HG03066 (cell line): ENCODE data around the gene POMZP3.
"Not testable (repeated sequence)": the region's sequence is repeated elsewhere in the genome, so short reads cannot be mapped to it uniquely, and the experiment has no call there.

ENCODE experiments used
- ATAC-seq: cut with Tn5 transposase; IDR thresholded peaks from one replicate; pipeline ENCODE4 v1.9.1; 2021; ENCODE audit warnings: low read depth; ENCODE audit not compliant: unreplicated experiment

Gene POMZP3

DNA sequence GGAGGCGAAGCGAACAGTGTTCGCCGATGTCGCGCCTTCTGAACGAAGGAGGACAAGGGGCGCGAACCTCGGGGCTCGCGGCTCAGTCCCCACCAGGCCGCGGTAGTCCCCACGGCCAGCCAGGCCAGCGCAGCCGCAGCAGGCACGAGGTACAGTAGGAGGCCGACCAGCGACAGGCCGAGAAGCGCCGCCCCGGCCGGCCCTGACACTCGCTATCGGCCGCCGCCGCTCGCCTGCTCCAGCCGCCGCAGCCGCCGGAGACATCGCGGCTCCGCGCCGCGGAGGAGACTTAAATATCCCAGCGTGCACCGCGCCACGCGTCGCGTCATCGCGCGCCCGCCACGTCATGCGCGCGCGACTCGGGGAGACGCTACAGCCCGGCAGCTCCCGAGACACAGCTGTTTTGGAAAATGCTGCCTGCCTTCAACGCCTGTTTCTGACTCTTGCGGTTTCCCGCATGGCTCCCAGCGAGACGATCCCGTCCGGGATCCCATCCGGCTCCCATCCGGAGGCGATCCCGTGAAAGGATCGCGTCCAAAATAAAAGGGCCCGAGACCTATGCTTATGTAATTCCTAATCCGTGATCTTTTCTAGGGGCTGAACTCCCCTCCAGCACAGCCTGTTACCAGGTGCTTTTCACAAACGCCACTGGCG, at the start of gene POMZP3:
Gene POMZP3, minus strand, starts transcription at position 291 of the 654 bp plus-strand sequence. CDS start 1,215 bp downstream, outside the sequence.
- peak; percentile 82 for ATAC-seq

DNA sequence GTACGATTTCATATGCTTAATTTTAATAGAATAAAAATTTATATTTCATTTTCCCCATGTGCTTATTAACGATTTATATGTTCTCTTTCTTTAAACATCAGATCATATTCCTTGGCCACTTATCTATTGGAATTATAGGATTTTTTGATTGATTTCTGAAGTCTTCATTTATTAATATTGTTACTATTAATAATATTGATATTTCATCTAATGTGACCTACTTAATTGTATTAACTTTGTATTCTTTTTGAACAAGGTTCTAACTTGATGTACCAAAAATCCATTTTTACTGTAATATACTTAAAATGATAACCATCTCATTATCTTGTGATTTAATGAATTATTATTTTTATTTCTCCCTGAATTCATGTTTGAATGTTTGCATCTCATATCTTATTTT, 48.7 kb upstream of the POMZP3 start:
- not testable (repeated sequence) for ATAC-seq

DNA sequence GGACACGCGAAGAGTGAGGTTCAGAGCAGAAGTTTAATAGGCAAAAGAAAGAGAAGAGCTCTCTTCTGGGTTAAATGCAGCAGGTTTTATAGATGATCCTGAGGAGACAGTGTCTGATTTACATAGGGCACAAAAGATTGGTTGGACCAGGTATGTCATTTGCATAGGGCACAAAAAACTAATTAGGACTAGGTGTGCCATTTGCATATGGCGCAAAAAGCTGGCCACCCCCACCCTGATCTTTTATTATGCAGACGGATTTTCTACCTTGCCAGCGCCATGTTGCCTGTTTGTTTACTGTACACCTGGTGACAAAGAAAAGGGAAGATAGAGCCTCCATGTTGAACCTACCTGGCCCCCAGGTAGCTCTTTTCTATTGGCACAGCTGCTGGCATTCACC, 46.3 kb upstream of the POMZP3 start:
- ATAC-seq = not testable (repeated sequence)

DNA sequence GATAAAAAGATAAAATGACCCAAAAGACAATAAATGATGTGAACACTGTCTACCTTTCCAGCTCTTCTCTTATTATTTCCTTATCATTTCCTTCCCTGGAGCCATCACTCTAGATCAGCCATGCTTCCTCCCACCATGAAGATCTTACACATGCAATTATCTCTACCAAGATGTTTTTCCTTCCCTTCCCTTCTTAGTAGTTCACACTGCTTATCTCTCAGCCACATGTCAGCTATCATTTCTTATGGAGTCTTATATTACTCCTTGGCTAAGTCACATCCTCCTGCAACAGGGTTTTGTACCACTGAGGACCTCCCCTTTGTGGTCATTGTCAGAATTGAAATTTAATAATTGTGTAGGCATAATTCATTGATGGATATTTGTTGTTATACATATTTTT, 32.1 kb upstream of the POMZP3 start:
- ATAC-seq = not testable (repeated sequence)

DNA sequence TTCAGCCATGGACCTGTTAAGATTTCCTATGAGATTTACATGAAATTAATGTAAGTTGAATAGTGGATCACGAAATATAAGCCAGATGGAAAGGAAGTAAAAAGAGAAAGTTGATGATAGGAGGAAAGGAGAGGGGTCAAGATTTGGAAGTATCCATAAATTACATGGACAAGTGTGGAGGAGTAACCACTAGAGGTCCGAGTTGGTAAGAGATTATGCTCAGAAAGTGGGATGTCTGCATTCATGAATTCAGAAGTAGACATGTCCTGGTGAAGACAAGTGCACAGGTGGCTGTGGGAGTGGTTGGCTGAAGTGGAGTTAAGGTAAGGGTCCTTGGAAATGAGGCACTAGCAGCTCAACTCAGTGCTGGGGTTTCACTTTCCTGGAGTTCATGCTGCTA, 29.3 kb upstream of the POMZP3 start:
- ATAC-seq = not testable (repeated sequence)

DNA sequence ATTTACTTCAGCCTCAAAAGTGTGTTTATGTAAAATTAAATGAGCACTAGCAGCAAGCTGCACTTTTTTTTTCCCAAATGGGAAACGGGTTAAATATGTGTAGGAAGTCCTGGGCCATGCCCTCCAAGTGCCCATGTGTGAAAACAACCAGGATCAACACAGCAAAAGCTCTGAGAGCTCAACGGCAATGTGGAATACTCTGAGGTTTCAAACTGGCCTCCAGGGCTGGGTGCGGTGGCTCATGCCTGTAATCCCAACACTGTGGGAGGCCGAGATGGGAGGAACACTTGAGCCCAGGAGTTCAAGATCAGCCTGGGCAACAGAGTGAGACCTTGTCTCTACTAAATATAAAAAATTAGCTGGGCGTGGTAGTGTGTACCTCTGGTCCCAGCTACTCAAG, 15.5 kb upstream of the POMZP3 start:
- not testable (repeated sequence) for ATAC-seq

DNA sequence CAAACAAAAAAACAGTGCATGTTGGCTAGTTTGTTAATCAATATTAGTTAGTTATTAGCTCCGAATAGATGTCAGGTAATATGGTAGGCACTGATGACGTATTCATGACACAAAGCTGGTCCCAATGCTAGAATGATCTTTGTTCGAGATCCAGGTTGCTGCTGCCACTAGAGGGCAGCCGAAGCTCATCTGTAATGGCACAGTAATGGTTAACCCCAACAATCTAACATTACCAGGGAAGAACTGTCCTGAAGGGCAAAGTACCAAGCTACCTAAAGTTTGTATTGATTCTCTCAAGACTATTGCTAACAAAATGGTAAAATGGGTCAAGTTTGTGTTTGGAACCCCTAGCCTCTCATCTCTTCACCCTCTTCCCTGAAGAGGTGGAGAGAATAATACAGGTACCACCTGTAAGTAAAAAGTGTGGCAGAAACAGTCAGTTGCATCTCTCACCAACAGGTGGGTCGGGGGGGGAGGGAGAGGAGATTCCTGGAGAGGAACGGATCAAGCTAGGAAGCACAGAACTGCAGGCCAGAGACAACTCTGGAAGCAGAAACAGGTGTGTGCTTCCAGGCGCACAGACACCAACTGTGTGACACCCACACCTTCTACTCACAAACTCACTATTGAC, 10.1 kb upstream of the POMZP3 start:
- peak; percentile 82 for ATAC-seq

DNA sequence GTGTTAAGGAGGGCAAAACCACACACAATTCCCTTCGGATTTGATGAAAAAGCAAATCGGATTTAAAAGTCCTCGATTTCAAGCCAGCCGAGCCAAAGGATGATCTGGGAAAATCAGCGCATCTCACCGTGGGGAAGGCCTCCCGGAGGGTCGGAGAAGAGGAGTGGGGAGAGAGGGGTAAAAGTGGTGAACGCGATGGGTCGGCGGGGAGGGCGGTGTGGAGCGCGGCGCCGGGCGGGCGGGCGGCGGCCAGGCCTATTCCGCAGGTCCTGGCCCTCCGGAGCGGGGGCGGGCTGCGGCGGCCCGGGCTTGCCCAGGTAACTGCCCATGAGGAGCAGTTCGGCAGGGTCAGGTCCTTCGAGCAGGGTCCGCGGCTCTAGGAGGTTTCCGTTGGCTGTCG, 498 bp downstream of the POMZP3 start:
- ATAC-seq = peak; percentile 39

DNA sequence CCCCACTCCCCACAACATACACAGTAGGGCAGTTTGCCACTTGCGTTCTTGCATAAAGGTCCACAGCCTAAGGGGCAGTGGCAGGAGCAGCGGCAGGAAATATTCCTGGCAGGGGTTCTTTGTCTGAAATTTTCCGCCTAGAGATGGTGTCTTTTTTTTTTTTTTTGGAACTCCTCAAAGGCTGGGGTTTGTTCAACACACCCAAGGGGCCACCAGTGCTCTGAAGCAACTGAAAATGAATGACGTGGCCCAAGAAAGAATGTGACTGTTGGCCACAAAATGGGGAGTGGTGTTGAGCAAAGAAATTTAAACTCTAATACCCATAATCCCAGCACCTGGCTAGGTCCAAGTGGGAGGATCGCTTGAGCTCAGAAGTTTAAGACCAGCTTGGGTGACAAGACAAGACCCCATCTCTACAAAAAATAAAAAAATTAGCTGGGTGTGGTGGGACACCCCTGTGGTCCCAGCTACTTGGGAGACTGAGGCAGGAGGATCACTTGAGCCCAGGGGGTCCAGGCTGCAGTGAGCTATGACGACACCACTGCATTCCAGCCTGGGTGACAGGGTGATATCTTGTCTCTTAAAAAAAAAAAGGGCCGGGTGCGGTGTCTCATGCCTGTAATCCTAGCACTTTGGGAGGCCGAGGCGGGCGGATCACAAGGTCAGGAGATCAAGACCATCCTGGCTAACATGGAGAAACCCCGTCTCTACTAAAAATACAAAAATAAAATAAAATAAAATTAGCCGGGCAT, 7.5 kb downstream of the POMZP3 start:
- not testable (repeated sequence) for ATAC-seq

DNA sequence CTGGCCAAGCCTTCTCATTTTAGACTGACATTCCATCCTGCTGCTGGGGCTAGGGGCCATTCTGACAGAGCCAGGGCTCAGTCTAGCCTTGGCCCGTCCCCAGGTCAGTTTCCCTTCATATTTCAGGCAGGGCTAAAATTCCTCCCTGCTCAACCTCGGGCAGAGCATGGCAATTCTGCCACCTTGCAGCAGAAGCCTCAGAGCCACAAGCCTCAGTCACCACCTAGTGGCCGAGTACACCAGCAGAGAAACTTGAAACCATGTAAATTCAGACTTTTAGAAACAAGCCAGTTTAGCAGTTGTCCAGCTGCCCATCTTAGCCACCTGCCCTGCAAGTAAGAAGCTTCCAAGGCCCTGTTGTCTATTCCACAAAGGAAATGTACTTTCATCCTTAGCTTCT, 13.3 kb downstream of the POMZP3 start:
- not testable (repeated sequence) for ATAC-seq

DNA sequence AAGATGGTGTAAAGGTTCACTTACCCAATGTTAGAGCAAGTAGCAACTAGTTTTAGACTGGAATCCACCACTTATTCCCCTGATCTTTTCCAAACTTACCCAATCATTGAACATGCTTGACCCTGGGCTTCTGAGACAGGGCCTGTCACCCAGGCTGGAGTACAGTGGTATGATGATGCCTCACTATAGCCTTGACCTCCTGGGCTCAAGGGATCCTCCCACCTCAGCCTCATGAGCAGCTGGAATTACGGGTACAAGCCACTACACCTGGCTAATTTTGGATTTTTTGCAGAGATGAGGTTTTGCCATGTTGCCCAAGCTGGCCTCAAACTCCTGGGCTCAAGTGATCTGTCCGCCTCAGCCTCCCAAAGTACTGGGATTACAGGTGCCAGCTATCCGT, 14.8 kb downstream of the POMZP3 start:
- ATAC-seq = not testable (repeated sequence)

DNA sequence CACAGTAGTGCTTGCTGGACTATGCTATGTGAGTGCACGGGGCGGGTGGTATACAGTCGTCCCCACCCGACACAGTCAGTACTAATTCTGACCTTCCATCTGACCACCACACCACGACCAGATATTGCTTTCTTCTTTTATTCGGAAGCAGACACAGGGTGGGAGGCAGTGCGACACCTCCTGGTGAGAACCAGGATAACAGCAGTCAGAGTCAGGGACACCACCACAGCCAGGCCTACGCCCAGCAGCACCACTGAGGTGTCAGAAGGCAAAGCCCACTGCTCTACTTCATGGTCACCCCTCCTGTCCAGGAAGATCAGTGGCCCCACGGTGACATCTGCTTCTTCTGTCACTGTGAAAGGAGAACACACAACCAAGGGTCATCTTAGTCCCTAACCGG, 17.2 kb downstream of the POMZP3 start:
- not testable (repeated sequence) for ATAC-seq

DNA sequence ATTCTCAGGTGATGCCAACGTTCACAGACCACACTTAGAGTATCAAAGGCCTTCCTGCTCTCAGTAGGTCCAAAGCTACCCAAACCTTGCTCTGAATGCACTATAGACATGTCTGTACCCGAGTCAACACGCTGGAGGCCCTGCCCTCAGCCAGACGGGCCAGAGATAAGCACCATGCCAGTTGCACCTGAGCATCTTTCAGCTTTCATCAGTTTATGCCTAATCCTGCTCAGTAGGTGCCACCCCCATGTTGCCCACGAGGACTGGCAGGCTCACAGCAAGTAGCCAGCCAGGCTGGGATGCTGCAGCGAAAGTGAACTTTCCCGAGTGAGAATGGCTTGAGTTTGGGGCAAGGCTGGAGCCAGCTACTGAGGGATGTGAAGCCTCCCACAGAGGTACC, 18.6 kb downstream of the POMZP3 start:
- ATAC-seq = not testable (repeated sequence)

DNA sequence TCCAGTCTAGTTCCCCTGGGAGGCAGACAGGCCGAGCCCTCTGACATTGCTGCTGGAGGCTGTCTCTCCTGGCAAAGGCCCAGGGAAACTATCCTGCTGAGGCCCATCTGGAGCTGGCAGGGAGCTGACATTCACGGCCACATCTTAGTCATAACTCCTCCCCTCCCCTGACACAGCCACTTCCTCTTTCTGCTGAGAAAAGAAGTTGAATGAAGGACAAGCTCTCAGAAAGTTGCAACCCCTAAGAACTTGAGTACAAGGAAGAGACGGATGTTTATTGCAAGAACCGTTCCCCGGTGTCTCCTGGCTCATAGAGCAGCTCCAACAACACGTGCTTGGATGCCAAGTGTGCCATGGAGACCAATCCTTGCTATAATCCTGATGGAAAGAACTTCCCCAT, 21.1 kb downstream of the POMZP3 start:
- ATAC-seq = peak; percentile 85

DNA sequence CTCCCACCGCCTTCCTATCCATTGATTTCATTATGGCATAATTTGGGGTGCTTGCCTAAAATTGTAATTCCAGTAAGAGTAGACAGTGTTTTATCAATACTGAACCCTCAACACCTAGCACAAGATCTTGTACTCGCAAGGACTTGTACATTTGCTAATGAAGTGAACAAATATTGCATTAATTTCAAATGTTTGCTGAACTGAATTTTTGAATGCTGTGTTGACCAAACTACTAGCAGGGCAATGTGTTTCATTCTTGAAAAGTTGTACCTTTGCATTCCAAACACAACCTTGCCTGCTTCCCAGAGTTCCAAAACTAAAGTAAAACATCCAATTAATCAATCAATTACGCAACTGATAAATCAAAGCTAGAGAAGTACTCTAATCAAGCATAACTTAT, 26.4 kb downstream of the POMZP3 start:
- ATAC-seq = not testable (repeated sequence)

DNA sequence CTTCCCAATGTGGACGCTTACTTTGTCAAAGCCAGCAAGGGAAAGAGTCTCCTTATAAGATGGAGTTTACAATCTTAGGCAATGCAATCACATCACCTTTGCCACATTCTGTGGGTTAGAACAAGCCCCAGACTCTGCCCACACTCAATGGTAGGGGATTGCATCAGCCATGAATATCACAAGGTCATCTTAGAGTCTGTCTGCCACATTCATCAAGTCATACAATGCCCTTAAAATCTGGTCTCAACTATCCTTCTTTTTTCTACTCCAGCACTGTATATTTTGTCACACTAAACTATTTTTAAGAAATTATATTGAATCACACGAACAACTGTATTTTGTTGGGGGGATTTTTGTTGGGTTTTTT, 27.0 kb downstream of the POMZP3 start:
- not testable (repeated sequence) for ATAC-seq

DNA sequence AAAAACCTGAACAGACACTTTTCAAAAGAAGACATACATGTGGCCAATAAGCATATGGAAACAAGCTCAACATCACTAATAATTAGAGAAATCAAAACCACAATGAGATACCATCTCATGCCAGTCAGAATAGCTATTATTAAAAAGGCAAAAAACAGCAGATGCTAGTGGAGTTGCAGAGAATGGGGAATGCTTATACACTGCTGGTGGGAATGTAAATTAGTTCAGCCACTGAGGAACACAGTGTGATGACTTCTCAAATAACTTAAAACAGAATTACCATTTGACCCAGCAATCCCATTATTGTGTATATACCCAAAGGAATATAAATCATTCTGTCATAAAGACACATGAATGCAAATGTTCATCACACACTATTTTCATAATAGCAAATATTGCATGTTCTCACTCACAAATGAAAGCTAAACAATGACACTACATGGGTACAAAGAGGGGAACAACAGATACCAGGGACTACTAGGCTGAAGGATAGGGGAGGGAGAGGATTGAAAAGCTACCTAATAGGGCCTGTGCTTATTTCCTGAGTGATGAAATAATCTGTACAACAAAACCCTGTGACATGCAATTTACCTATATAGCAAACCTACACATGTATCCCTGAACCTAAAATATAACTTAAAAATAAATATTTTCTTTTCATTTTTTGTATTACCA, 28.4 kb downstream of the POMZP3 start:
- ATAC-seq = not testable (repeated sequence)

DNA sequence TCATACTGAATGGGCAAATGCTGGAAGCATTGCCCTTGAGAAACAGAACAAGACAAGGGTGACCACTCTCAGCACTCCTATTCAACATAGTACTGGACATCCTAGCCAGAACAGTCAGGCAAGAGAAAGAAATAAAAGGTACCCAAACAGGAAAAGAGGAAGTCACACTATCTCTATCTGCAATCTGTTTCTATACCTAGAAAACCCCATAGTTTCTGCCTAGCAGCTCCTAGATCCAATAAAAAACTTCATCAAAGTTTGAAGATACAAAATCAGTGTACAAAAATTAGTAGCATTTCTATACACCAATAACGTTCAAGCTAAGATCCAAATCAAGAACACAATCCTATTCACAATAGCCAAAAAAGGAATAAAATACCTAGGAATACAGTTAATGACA, 29.8 kb downstream of the POMZP3 start:
- not testable (repeated sequence) for ATAC-seq

DNA sequence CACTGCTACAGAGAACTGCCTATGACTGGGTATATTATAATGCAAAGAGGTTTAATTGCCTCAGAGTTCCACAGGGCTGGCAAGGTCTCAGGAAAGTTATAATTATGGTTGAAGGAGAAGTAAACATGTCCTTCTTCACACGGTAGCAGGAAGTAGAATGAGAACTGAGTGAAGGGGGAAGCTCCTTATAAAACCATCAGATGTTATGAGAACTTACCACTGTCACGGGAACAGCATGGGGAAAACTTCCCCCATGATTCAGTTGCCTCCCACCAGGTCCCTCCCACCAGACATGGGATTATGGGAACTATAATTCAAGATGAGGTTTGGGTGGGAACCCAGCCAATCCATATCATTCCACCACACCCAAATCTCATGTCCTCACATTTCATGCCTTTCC, 34.4 kb downstream of the POMZP3 start:
- not testable (repeated sequence) for ATAC-seq

DNA sequence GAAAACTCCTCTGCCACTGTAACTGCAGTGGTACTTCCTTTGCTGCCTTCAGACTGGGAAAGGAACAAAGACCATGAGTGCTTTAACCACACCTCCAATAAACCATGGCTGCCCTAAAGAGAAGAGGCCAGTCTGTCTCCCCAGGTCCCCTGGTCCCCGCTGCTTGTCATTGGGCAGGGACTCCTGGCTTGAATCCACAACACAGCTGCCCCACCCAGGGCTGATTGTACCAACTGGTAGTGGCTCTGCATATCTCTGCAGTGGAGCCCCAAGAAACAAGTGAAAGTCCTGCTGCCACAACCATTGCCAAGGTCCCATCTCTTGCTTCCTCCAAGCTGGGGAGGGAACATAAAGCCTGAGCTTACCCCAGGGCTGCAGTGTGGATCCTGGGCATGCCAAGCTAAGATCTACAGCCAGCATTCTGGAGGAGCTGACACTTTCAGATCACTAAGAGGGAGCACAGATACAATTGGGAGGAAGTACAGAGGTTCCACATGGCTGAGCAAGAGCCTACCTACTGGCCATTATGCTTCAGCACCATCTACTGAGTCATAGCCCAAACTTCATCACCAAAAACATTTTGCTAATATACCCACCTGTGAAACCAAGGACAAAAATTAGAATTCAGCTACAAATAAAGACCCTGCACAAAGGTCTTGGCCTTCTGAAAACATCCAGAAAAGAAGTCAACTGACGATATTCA, 35.3 kb downstream of the POMZP3 start:
- peak; percentile 83 for ATAC-seq
